Osteoblast (primary cell): ENCODE results near the gene NELL2. TPM values are rescaled to one million over a fixed set of nuclear protein-coding genes. Genes with fewer than 3 reads are reported as not detected.

Source experiments
- DNase-seq: peaks from one replicate; pipeline ENCODE4 v3.0.0; 2011; ENCODE audit warnings: low spot score, mixed read lengths; ENCODE audit not compliant: insufficient read length; ENCODE audit errors: missing footprints
- H2AFZ ChIP-seq: 2 replicates; pipeline ENCODE4 v1.6.0; 2011; ENCODE audit warnings: mild to moderate bottlenecking, low read length
- H3K27ac ChIP-seq: 2 replicates; pipeline ENCODE4 v1.5.1; 2011; ENCODE audit warnings: mild to moderate bottlenecking, low read depth, low read length, moderate library complexity
- H3K27me3 ChIP-seq: 2 replicates; pipeline ENCODE4 v1.6.0; 2012; ENCODE audit warnings: mild to moderate bottlenecking, control low read depth, inconsistent platforms, low read length, moderate library complexity; ENCODE audit not compliant: insufficient read depth
- H3K36me3 ChIP-seq: 2 replicates; pipeline ENCODE4 v1.5.1; 2011; ENCODE audit warnings: mild to moderate bottlenecking, low read length, control low read depth, moderate library complexity; ENCODE audit not compliant: insufficient read depth
- H3K4me1 ChIP-seq: 2 replicates; pipeline ENCODE4 v1.5.1; 2011; ENCODE audit warnings: mild to moderate bottlenecking, low read length, control low read depth, moderate library complexity; ENCODE audit not compliant: insufficient read depth
- H3K4me2 ChIP-seq: 2 replicates; pipeline ENCODE4 v1.6.0; 2011; ENCODE audit warnings: mild to moderate bottlenecking, low read length; ENCODE audit not compliant: insufficient read depth
- H3K4me3 ChIP-seq: fragments of 200-600 bp; sonication (generic); 3 replicates; pipeline ENCODE4 v1.5.1; 2012; ENCODE audit warnings: mild to moderate bottlenecking, low read length, inconsistent platforms; ENCODE audit not compliant: insufficient read depth
- H3K79me2 ChIP-seq: 2 replicates; pipeline ENCODE4 v1.6.0; 2012; ENCODE audit warnings: mild to moderate bottlenecking, low read length, control low read depth, inconsistent platforms; ENCODE audit not compliant: insufficient read depth
- H3K9me3 ChIP-seq: 2 replicates; pipeline ENCODE4 v1.5.1; 2011; ENCODE audit warnings: low read depth, low read length, control low read depth
- H4K20me1 ChIP-seq: 2 replicates; pipeline ENCODE4 v1.6.0; 2012; ENCODE audit warnings: mild to moderate bottlenecking, low read length, control low read depth; ENCODE audit not compliant: insufficient read depth
- CTCF ChIP-seq: IDR thresholded peaks from 2 replicates; pipeline ENCODE4 v1.5.1; 2011; ENCODE audit warnings: mild to moderate bottlenecking, low read depth, low read length, moderate library complexity; ENCODE audit errors: extremely low read depth
- total RNA-seq: library from RNA; depleted of rRNA; stranded (reverse); fragments of >200 nt; gene quantifications from 2 replicates; pipeline ENCODE4 v1.2.3, GENCODE V29; 2012

Gene NELL2
- total RNA-seq, 1 donor, result not detected

- no peak for TF ChIP-seq CTCF
Observed at GRCh38 chr12:44521702-44522101, 354.4 kb downstream of the NELL2 start.

GRCh38 chr12:44519931-44520330 lies 356.2 kb downstream of the NELL2 start:
- peak; percentile 46 for DNase-seq
- no peak overlapping the region for H2AFZ ChIP-seq
- no peak for TF ChIP-seq CTCF

More at GRCh38 chr12:44521702-44522101, 354.4 kb downstream of the NELL2 start:
- Histone ChIP-seq H3K4me2 (no peak overlapping the region), H3K79me2 (no peaks in the 10 kb centered on the region), H3K27ac (no peak overlapping the region), H2AFZ (no peak overlapping the region), H3K27me3 (no peaks in the 10 kb centered on the region), H3K36me3 (no peaks in the 10 kb centered on the region), H3K4me1 (no peaks in the 10 kb centered on the region), H3K9me3 (no peaks in the 10 kb centered on the region), H3K4me3 (no peak overlapping the region), H4K20me1 (no peaks in the 10 kb centered on the region)
- no peak for DNase-seq

GRCh38 chr12:44511289-44511688 lies 364.8 kb downstream of the NELL2 start:
- no peak for TF ChIP-seq CTCF
- no peaks in the 10 kb centered on the region for H3K9me3 ChIP-seq
- H4K20me1 ChIP-seq, result no peaks in the 10 kb centered on the region
- H3K27ac ChIP-seq, result no peak overlapping the region
- H3K4me1 ChIP-seq, result no peaks in the 10 kb centered on the region
- no peak overlapping the region for H3K4me2 ChIP-seq
- H3K4me3 ChIP-seq, result no peak overlapping the region
- no peaks in the 10 kb centered on the region for H3K36me3 ChIP-seq
- no peak overlapping the region for H2AFZ ChIP-seq
- no peaks in the 10 kb centered on the region for H3K27me3 ChIP-seq
- H3K79me2 ChIP-seq, result no peaks in the 10 kb centered on the region
- no peak for DNase-seq

More at GRCh38 chr12:44519931-44520330, 356.2 kb downstream of the NELL2 start:
- Histone ChIP-seq H3K9me3 (no peaks in the 10 kb centered on the region), H4K20me1 (no peaks in the 10 kb centered on the region), H3K27ac (no peak overlapping the region), H3K4me2 (no peak overlapping the region), H3K36me3 (no peaks in the 10 kb centered on the region), H3K27me3 (no peaks in the 10 kb centered on the region), H3K4me1 (no peaks in the 10 kb centered on the region), H3K79me2 (no peaks in the 10 kb centered on the region), H3K4me3 (no peak overlapping the region)

GRCh38 chr12:44510510-44510909 lies 365.6 kb downstream of the NELL2 start:
- Histone ChIP-seq H3K27me3 (no peaks in the 10 kb centered on the region), H3K9me3 (no peaks in the 10 kb centered on the region), H3K79me2 (no peaks in the 10 kb centered on the region), H3K36me3 (no peaks in the 10 kb centered on the region), H4K20me1 (no peaks in the 10 kb centered on the region), H3K27ac (no peak overlapping the region), H3K4me3 (no peak overlapping the region), H3K4me1 (no peaks in the 10 kb centered on the region), H3K4me2 (no peak overlapping the region), H2AFZ (no peak overlapping the region)
- DNase-seq, result no peak
- no peak for TF ChIP-seq CTCF
